Posterior vena cava (tissue), 2 donors: Measurements from ENCODE around the gene ERC1. TPM values are rescaled to one million over a fixed set of nuclear protein-coding genes. Genes with fewer than 3 reads are reported as not detected.

Source experiments
- DNase-seq: peaks from one replicate; pipeline ENCODE4 v3.0.0-alpha.2; 2020; ENCODE audit warnings: low spot score
- intact Hi-C, 2 donors: fragments of 100-400 bp; cut with DNase I; formaldehyde crosslinking; loops; one replicate each; pipeline versions ENCODE4 v1.14.1 to v1.14.2; 2022 to 2023
- total RNA-seq, 2 donors: library from RNA; stranded (reverse); fragmentation: NEBNext Ultra II Directional; extraction: Animal tissue kit (Norgen Biotek cat#: 25700); gene quantifications; one replicate each; pipeline ENCODE4 v1.2.1, GENCODE V29; 2021
- donor health status: DM: yes; HTN: yes; CAD: no.
- donor health status: DM: yes; HTN: yes; CAD: no.

The ERC1 gene
- total RNA-seq, 2 donors from 2014 or later = 84.0 to 92.2 TPM

DNA sequence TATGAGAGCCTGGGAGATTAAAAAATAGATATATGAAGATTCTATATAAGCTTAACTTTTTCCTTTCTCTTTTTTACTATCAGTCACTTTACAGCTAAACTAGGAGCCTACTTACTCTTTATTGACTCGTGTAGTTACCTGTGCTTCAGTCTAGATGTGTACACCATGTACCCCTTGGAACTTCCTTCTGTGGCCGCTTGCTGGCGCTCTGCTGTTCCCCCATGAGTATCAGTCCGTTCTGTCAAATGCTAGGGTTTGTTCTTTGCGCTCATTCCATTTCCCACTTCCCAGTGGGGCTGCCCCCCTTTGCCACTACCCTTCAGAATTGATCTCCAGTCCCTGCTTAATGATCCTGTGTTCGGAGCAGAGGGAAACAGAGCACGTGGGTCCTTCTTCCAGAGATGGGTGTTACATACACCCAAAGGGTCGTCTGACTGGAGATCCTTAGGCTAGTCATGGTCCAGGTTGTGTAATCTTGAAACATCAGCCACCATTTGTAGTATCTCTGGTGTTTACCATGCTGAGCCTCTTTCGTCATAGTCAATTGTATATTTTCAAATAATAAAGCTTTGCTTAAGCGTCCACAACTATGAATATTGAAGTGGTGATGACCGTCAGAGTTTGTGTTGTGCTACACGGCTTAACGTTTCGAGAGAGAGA is 443.4 kb downstream of the ERC1 start:
- intact Hi-C loops = no loop called here
- no peak for DNase-seq

DNA sequence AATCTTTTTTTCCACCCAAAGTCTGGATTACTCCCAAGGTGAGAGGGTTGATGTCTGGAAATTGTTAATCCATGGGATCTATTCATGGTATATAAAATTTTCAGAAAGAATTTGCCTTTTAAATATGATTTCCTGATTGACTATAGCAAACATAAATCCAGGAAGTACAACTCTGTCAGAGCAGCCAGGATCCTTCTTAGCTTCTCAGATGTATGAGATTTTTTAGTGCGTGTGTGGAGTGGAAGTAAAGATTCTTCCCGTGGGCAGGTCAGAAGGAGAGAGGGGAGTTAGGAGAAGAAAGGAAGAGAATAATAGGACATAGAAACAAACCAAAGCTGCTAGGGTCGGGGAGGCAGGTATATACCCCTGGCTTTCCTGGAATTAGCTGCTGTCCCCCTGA is 444.0 kb downstream of the ERC1 start:
- DNase-seq = no peak
- intact Hi-C loops = no loop called here

DNA sequence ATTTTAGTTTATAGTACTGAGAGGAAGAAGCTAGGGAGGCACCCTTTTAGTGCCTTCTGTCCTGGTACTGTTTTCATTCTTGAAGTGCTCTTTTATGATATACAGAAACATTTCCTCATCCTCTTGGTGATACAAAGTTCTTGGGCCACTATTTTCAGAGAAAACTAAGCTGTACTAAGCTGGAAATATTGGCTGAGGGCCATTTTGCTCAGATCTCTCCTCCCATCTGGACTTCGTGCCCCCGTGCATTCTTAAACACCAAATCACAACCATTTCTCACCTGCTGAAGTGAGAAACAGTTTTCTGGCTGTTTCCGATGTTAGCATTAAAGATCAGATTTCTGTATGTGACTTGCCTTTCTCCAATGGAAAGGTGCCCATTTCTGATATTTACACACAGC is 444.4 kb downstream of the ERC1 start:
- intact Hi-C loops = no loop called here

DNA sequence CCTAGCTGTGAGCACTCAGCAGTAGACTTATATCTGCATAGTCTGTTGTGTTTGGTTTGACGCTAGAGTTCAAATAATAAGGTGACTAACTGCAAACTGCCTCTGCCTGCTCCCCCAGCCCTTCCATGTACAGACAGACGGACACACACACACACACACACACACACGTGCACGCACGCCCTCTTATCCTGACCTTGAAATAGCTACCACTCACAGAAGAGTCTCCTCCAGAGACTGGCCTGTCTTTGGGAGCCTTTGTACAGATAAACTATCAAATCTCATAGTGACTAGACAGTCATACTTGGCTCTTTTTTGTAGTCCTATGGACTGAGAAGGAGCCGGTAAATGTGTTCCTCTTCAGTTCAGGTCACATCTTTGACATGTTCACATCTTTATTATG is 445.0 kb downstream of the ERC1 start:
- intact Hi-C loops = no loop called here
- DNase-seq = no peak

More for the DNA sequence above, 444.4 kb downstream of the ERC1 start:
- no peak for DNase-seq

DNA sequence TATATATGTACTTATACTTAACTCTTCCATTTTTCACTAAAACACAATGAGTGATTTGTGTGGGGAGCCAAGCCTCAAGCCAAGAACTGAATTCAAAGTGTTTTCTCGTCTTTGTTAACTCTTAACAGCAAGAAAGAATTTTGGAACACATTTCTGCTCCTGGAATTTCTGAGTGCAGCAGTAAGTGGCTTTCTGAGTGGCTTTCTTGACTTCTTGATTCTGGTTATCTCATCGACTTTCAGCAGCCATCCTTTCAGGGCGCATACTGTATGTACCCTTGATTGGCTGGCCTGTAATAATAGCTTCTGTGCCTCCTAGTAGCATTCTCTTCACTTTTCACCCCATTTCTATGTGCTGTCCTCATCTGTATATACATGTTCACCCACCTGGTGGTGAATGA is 446.0 kb downstream of the ERC1 start:
- intact Hi-C loops = no loop called here
- no peak for DNase-seq

DNA sequence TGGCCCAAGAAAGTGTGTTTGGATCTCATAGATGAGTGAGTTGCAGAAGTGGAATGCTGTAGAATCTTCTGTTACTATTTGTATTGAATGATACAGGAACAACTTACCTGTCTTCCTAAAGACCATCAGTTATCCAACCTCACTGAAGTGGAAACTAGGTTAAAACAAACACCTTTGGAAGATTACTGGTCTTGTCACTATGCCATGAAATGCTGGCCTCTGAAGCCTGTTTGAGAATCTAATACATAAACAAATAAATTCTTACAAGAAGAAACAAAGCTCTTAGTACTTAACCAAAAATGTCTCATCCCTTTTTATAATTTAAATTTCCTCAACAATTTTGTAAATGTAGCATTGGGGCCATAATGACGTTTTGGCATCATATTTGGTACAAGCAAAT is 448.2 kb downstream of the ERC1 start:
- no peak for DNase-seq
- intact Hi-C loops = no loop called here

DNA sequence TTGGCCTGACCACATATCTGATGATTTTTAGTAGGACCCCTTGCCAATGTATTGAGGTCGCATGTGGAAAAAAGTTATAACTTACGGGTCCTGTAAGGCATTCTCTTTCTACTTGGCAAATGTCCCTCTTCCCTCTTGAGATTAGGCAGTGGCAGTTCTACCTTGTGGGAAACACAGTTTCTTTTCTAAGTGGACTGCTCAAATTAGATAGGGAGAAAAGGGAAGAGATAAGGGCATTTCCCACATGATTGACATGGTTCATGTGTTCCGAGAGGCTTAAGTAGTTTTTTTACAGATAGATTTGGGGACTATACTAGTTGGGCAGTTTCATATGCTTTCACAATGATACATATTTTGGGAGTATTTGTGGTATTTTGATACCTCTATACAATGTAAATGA is 448.7 kb downstream of the ERC1 start:
- intact Hi-C loops = no loop called here
- DNase-seq = no peak

DNA sequence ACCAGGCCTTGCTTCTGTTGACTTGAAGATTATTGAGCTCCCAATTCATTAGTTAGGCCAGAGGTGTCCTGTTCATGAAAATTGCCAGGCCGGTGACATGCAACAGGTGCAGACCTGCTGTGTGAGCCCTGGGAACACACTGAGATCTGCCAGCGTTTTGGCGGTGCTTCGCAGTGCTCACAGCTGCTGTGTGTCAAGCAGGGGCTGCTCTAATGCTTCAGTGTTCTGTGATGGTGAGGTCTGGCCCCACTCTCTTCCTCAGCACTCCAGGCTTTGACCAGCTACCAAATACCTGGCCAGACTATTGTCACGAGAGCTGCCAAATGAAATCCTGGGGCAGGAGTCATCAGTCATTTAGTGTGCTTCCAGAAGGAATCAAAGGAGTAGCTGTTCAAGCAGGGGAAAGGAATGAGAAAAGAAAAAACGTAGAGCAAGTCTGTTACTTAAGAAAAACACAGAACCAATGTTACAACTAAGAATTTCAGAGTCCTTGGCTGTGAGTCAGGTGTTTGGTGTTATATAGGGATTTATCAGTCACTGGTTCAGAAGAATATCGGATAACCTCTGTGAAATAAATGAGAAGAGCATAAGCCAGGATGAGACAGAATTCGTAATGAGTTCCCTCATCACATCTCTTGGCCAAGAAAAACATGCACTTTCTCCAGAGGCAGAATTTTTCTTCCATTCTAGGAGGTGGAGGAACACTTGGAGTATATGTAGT is 452.6 kb downstream of the ERC1 start:
- intact Hi-C loops = no loop called here

DNA sequence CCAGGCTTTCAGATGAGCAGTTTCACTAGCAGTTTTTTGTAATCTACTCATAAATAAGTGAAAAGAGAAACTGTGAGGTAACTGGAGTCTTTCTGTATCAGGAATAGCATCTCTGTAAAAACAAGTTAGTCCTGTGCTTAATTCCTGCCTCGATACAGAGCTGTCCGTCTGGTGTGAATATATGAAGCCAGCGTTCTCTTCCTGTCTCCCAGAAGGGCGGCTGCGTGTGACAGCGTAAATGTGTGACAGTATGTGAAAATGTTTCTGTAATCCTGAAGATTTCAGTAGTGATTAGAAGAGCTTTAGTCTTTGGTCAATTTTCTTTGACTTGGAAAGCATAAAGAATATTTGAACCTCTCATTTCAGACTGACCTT is 453.1 kb downstream of the ERC1 start:
- intact Hi-C loops = no loop called here
- no peak for DNase-seq

More for the DNA sequence above, 452.6 kb downstream of the ERC1 start:
- DNase-seq = no peak

DNA sequence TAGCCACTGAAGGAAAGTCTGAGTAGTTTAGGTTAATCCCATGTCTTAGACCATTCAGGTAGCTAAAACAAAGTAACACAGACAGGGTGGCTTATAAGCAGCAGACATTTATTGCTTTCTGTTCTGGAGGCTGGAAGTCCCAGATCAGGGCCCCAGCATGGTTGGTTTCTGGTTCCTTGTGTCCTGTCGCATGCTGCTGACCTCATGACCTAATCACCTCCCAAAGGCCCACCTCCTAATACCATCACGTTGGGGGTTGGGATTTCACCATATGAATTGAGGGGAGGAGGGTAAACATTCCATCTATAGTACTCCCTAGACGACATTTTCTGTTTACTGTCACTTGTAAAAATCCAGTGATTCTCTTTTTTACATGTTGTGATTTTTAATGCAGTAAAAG is 454.8 kb downstream of the ERC1 start:
- intact Hi-C loops = no loop called here
- no peak for DNase-seq

DNA sequence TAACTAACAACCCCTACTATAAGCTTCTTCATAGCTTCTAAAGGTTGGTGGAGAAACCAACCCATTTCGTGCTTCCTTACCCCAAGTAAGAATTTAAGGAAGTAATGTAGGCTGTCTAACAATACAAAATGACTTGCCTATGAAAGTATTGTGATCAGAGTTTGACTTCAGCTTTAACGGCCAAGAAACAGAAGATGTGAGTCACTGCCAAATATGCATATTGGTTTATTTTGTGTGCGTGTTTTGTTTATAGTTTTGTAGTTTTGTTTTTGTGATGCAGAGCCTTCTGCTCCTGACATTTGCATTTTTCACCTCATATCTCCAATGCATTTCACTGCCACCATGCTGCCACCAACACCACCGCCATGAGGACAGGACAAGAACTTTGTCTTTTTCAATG is 457.3 kb downstream of the ERC1 start:
- no peak for DNase-seq
- intact Hi-C loops = no loop called here

DNA sequence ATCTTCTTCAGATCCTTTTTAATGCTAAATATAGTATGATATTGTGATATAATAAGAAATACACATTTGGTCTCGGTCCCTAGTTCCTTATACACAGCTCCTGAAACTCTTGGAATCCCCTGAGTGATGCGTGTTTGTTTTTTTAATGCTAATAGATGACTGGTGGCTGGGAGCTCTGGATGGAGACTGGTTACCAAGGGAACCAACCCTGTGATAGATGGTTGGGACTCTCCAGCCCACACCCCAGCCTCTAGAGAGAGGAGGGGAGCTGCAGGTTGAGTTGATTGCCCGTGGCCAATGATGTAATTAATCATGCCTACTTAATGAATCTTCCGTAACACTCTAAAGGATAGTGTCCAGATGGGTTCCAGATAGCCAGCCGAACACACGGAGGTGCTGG is 462.8 kb downstream of the ERC1 start:
- no peak for DNase-seq
- intact Hi-C loops = no loop called here

DNA sequence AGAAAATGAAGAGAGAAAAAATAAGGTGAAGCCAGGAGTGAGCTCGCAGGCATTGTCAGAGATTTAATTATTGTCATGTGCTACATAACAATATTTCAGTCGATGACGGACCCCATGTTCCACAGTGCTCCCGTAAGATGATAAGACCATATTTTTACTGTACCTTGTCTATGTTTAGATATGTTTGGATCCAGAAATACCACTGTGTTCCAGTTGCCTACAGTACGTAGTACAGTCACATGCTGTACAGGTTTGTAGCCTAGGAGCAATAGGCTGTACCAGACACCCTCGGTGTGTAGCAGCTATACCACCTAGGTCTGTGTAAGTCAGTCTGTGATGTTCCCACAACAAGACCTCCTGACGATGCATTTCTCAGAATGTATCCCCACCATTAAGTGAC is 465.9 kb downstream of the ERC1 start:
- intact Hi-C loops = no loop called here
- DNase-seq = no peak

DNA sequence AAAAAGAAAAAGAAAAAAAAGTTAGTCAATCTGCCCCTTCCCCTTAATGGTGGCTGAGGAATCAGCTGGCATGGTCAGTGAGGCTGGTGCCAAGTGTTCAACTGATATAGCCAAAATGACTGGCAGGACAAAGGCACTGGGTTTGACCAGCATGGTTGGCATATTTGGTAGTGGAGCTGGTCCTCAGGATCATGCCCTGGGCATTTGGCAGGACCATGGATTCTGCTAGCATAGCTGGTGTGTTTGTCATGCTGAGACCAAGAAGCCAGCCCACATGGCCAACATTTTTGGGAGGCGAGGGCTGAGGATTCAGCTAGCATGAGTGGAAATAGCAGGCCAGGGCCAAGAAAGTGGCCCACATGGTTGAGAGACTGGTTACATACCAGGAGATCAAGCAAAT is 466.9 kb downstream of the ERC1 start:
- intact Hi-C loops = no loop called here
- no peak for DNase-seq

DNA sequence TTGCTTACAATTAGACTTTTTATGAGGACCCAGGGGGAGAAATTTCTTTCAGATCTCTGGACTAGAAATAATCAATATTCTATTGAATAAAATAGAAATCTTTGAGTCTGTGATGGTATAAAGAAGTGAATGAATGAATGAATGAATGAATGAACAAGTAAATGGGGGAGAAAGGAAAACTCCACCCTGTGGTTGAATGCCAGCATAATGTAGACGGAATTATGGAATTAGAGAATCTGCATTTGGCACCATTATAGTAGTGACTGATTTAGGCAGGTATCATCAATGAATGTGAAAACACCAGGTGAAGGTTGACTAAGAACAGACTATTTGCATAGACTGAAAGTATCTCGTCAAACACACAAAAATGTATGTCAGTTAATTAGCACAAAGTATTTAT is 468.3 kb downstream of the ERC1 start:
- intact Hi-C loops = no loop called here
- DNase-seq = no peak

DNA sequence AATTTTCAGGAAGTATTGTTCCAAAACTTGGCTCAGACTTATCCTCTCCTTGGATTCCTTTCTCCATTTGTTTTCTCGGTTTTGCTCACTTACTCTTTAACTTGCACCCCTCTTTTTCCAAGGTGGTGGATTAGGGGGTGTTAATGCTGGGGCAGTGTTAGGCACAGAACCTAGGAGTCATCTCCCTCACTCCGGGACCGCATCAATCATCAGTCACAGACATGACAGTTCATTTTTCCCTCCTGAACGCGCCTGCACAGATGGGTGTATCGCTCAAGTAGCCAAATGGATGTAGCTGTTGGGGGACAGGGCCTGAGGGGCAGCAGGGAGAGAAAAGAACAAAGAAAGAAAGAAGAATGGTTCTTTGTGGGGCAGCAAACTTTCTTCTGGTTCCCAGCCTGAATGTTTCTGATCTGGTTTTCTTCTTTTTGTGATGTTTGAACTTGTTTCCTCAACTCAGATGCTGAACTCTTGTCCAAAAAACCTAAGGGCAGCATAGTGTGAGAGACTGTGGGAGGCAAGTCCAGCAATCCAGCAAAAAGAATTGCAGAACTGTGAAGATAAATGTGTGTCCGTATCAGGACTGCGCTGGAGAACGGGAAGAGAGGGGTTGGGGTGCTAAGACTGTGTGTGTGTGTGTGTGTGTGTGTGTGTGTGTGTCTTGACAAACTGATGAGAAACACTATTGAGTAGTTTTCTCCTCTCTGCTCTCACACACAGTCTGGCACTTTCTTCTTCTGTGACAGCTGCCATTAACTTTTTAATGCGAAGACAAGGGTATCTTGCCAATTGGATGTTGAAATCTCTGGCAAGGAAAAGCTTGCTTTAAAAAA is 472.3 kb downstream of the ERC1 start:
- no peak for DNase-seq
- intact Hi-C loops = no loop called here

DNA sequence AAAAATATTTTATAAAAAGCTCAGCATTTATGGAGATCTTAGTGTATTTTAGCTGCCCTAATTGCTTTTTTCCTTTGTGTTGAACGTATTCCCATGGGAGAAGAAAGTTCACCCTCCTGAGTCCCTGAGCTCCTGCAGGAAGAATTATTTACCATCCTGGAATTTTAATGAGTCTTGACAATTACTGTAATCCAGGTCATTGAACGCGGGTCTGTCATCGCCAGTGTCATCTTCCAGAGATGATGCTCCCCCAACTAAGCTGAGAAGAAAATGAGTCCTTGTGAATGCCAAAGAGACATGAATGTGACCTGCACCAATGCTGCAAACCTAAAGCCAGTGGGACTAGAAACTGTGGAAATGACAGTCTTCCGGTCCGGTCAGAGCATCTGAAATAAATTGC is 473.9 kb downstream of the ERC1 start:
- intact Hi-C loops = no loop called here
- no peak for DNase-seq

DNA sequence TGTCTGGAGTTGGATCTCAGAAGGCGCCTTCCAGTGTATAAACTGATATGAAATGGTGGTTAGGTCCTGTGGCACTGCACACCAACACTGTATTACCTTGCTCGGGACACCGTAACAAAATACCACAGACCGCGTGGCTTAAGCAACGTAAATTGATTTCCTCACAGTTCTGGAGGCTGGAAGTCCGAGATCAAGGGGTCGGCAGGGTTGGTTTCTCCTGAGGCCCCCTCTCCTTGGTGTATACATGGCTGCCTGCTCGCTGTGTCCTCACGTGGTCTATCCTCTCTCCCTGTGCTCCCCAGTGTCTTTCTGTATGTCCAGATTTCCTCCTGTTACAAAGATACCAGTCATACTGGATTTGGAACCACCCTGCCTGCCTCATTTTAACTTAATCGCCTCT is 475.0 kb downstream of the ERC1 start:
- intact Hi-C loops = no loop called here
- no peak for DNase-seq

DNA sequence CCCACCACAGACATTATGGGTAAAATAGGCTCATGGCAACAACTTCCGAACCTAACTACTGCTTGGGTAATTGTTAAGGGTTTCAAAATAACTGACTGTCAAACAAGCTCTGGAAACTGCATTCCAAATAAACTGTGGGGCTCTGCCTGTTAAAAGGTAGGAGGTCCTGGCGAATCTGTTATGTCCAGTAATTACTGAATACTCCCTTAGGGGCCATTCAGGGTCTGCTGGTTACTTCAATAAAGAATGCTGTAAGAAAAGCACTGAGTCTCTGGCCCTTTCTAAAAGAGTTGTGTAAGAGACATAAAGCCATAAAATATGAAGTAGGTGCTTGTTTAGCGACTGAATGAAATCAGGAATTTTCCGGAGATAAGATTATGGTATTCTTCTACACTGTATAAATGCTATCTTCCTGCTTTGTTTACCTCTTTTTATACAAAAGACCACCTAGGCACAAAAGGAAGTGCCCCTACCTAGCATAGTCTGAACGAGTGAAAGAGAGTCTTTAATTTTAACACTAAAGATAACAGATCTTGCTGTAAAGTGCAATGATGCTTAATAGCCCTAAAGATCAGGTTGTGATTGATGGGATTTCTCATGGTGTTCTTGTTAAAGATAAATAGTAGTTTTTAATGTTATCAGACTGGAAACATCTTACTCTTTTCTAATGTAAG is 475.6 kb downstream of the ERC1 start:
- no peak for DNase-seq
- intact Hi-C loops = no loop called here

DNA sequence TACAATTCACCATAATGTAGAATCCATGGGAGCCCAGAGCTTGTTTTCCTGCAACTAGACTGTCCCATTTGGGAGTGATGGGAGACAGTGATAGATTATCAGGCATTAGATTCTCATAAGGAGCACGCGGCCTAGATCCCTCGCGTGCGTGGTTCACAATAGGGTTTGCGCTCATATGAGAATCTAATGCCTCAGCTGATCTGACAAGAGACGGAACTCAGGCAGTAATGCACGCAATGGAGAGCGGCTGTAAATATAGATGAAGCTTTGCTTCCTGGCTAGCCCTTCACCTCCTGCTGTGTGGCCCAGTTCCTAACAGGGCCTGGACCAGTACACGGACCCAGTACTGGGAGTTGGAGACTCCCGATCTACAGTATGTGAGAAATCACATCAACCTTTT is 476.7 kb downstream of the ERC1 start:
- intact Hi-C loops = no loop called here

More for the DNA sequence above, 476.7 kb downstream of the ERC1 start:
- no peak for DNase-seq
